Psoas muscle (tissue), 8 donors: Measurements from ENCODE around the gene NUBP2. TPM values are rescaled to one million over a fixed set of nuclear protein-coding genes. Genes with fewer than 3 reads are reported as not detected.

Source experiments
- ATAC-seq, 4 donors: fragments of 200-7000 bp; cut with Tn5 transposase; one replicate each; pipeline ENCODE4 v1.9.1; 2020; ENCODE audit warnings: moderate library complexity in 3 of 4, mild to moderate bottlenecking in 2 of 4
- DNase-seq, 2 donors: peaks; one replicate each; pipeline ENCODE4 v3.0.0-alpha.2; 2020
- H3K27ac ChIP-seq: fragments of 200-600 bp; one replicate; pipeline ENCODE4 v1.8.0; 2022
- H3K27me3 ChIP-seq, 3 donors: fragments of 200-600 bp in 1 of 3; one replicate each; pipeline versions ENCODE4 v1.6.1 to v1.8.0; 2013 to 2022; ENCODE audit warnings: low read length in 2 of 3, mild to moderate bottlenecking in 2 of 3, moderate library complexity in 1 of 3; ENCODE audit not compliant: insufficient read depth in 3 of 3
- H3K36me3 ChIP-seq, 2 donors: fragments of 200-600 bp in 1 of 2; one replicate each; pipeline versions ENCODE4 v1.6.1 to v1.8.0; 2013 to 2022; ENCODE audit warnings: low read depth in 1 of 2, mild to moderate bottlenecking in 1 of 2, moderate library complexity in 1 of 2; ENCODE audit not compliant: insufficient read depth in 1 of 2
- H3K4me1 ChIP-seq: fragments of 200-600 bp; one replicate; pipeline ENCODE4 v1.8.0; 2022
- H3K4me3 ChIP-seq: fragments of 200-600 bp; one replicate; pipeline ENCODE4 v1.8.0; 2022; ENCODE audit warnings: mild to moderate bottlenecking
- H3K9me3 ChIP-seq: fragments of 200-600 bp; one replicate; pipeline ENCODE4 v1.8.0; 2022
- CTCF ChIP-seq: fragments of 200-600 bp; IDR thresholded peaks from one replicate; pipeline ENCODE4 v1.8.0; 2022; ENCODE audit warnings: antibody characterized with exemption
- WGBS, 3 donors: extraction: QIAGEN DNeasy Blood & Tissue Kit; methylation state at CpG; one replicate each; pipeline versions ENCODE4 v1.1.6 to v1.1.7; 2013; 5-methylcytosine and 5-hydroxymethylcytosine counted together
- intact Hi-C, 2 donors: fragments of 100-400 bp; cut with DNase I; formaldehyde crosslinking; loops; one replicate each; pipeline versions ENCODE4 v1.11.0 to v1.14.2; 2022
- polyA plus RNA-seq, 3 donors: library from polyadenylated mRNA; stranded (reverse); fragments of 200-250 nt; gene quantifications; one replicate each; pipeline ENCODE4 v1.2.3, GENCODE V29; 2013
- total RNA-seq, 4 donors: library from RNA; stranded (reverse); fragmentation: NEBNext Ultra II Directional in 2 of 4; extraction: Animal tissue kit (Norgen Biotek cat#: 25700) in 2 of 4; gene quantifications; one replicate each; pipeline versions ENCODE4 v1.2.1 to v1.2.4, GENCODE V29; 2021 to 2023
- donor health status: healthy with polysubstance abuse.
- donor health status: DM: no; HTN: no; CAD: no; lungs with moderate emphysema.
- donor health status: Bipolar disorder and iron deficiency.
- donor health status: healthy.
- donor health status: DM: yes; HTN: yes; CAD: no.
- donor health status: DM: no; HTN: no; CAD: no.
- donor health status: DM: no; HTN: no; CAD: no.
- donor health status: DM: yes; HTN: yes; CAD: no.

NUBP2 gene
- total and polyA plus RNA-seq, 7 donors: 34.7 to 96.0 (median 44.7) TPM

GRCh38 chr16:1818204-1818872 lies 35.6 kb downstream of the NUBP2 start:
- TF ChIP-seq CTCF: no peak
- intact Hi-C loops: no loop called here
- 92 to 95% (median 94%) methylated on average over 24 to 27 of the region's 27 CpGs for WGBS, 3 donors
- DNase-seq (no peak), ATAC-seq (no peak)
- no peaks in the 10 kb centered on the region for H3K9me3 ChIP-seq
- no peaks in the 10 kb centered on the region for H3K4me1 ChIP-seq
- no peaks in the 10 kb centered on the region for H3K27me3 ChIP-seq
- no peak overlapping the region for H3K4me3 ChIP-seq
- H3K27ac ChIP-seq: no peak overlapping the region
- H3K36me3 ChIP-seq: peaks cover 0 to 86% of the 10 kb centered on the region in 2 donors

- no peak overlapping the region for H3K27ac ChIP-seq
- H3K4me1 ChIP-seq: peaks cover 4% of the 10 kb centered on the region
- intact Hi-C loops: no loop called here
- WGBS, 3 donors: 92 to 93% (median 93%) methylated on average over 34 to 35 of the region's 35 CpGs
- no peaks in the 10 kb centered on the region for H3K9me3 ChIP-seq
- no peak for DNase-seq
- ATAC-seq: no peak
- H3K36me3 ChIP-seq: peaks cover 0 to 80% of the 10 kb centered on the region in 2 donors
- no peak for TF ChIP-seq CTCF
- H3K4me3 ChIP-seq: no peak overlapping the region
- H3K27me3 ChIP-seq: no peaks in the 10 kb centered on the region
Observed at GRCh38 chr16:1818873-1819525, 36.2 kb downstream of the NUBP2 start.

GRCh38 chr16:1819611-1820010 lies 36.9 kb downstream of the NUBP2 start:
- H3K27ac ChIP-seq: no peak overlapping the region
- H3K36me3 ChIP-seq: peaks cover 0 to 77% of the 10 kb centered on the region in 2 donors
- ATAC-seq (no peak), DNase-seq (no peak)
- peaks cover 10% of the 10 kb centered on the region for H3K4me1 ChIP-seq
- 93 to 95% (median 95%) methylated on average over 15 of the region's 15 CpGs for WGBS, 3 donors
- H3K4me3 ChIP-seq: no peak overlapping the region
- H3K9me3 ChIP-seq: no peaks in the 10 kb centered on the region
- no peak for TF ChIP-seq CTCF
- intact Hi-C loops: no loop called here
- no peaks in the 10 kb centered on the region for H3K27me3 ChIP-seq

GRCh38 chr16:1820096-1820945 lies 37.6 kb downstream of the NUBP2 start:
- no peak for ATAC-seq
- Histone ChIP-seq H3K4me3 (no peak overlapping the region), H3K4me1 (peaks cover 17% of the 10 kb centered on the region), H3K27ac (no peak overlapping the region), H3K27me3 (no peaks in the 10 kb centered on the region), H3K36me3 (peaks cover 0 to 72% of the 10 kb centered on the region in 2 donors), H3K9me3 (no peaks in the 10 kb centered on the region)
- intact Hi-C loops: no loop called here
- TF ChIP-seq CTCF: no peak
- 87 to 92% (median 90%) methylated on average over 22 to 25 of the region's 25 CpGs for WGBS, 3 donors
- no peak for DNase-seq
